Panc1 (cell line): ENCODE results near the gene DSCAML1.

Experiments
- POLR2AphosphoS5 ChIP-seq: IDR thresholded peaks from 2 replicates; pipeline ENCODE4 v1.6.1; 2012; ENCODE audit warnings: mild to moderate bottlenecking, low read depth, low read length, moderate library complexity
- TF ChIP-seq, protein P1 (sequence below): fragments of 450-650 bp; IDR thresholded peaks from 2 replicates; pipeline ENCODE4 v1.5.1; 2017; ENCODE audit warnings: mild to moderate bottlenecking

DNA sequence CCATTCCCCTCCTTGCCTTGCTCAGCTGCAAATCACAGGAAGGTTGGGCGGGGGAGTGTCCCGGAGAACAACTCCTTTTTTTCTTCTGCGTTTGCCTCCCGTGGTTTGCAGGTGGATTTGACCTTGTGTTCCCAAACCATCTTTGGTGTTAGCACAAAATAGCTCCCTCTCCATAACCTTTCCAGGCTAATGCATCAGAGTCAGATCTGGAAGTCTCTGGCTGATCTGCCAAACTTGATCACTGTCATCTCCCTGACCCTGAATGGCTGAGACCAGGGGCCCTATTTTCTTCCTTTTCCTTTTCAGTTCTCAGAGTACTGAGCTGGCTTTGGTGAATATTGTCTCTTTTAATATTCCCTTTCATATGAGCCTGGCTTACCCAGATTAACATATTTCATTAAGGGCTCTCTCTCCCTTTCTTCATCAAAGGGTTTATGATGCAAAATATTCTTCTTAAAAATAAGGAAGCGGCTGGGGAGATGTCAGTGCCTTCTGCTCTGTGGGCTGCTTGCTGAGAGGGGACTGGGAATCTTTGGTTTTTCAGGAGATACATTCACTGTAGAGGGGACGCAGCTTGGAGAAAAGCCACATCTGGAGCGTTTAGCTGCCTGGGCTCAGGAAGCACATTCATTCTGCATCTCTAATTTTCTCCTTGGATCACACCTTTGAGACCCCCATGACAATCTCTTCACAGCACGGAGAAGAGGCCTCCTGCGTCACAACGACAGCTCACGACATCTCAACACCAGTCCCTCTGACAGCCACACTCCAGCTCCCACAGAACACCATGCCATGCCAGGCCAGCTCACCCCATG, 321.1 kb downstream of the DSCAML1 start:
- no peak for TF ChIP-seq POLR2AphosphoS5
- TF ChIP-seq, protein P1, sequence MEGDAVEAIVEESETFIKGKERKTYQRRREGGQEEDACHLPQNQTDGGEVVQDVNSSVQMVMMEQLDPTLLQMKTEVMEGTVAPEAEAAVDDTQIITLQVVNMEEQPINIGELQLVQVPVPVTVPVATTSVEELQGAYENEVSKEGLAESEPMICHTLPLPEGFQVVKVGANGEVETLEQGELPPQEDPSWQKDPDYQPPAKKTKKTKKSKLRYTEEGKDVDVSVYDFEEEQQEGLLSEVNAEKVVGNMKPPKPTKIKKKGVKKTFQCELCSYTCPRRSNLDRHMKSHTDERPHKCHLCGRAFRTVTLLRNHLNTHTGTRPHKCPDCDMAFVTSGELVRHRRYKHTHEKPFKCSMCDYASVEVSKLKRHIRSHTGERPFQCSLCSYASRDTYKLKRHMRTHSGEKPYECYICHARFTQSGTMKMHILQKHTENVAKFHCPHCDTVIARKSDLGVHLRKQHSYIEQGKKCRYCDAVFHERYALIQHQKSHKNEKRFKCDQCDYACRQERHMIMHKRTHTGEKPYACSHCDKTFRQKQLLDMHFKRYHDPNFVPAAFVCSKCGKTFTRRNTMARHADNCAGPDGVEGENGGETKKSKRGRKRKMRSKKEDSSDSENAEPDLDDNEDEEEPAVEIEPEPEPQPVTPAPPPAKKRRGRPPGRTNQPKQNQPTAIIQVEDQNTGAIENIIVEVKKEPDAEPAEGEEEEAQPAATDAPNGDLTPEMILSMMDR, result no peak
